OCI-M2 (cell line): ENCODE data around the gene TCAIM.
"Not testable (repeated sequence)": the region's sequence is repeated elsewhere in the genome, so short reads cannot be mapped to it uniquely, and the experiment has no call there.

Source experiments
- DNase-seq: peaks from one replicate; lab custom pipeline; 2025; ENCODE audit not compliant: unreplicated experiment; lab: John Stamatoyannopoulos, UW

Gene TCAIM

GRCh38 chr3:44342176-44342790 is 3.7 kb downstream of the TCAIM start:
- no peak for DNase-seq

DNA sequence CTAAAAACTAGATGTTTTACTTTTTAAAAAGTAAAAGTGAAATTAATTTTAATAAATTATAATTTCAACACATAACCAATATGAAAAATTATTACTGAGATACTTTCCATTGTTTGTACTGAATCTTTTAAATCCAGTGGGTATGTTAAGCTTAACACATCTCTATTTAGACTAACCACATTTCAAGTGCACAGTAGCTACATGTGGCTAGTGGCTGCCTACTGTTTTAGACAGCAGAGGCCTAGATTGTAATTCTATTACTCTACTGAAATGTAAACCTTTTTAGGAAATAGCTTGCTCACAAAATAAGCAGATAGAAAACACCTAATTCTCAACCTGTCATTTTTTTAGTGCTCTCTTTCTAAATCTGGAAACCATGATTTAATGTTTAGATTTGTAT is 4.9 kb downstream of the TCAIM start:
- DNase-seq, result no peak

DNA sequence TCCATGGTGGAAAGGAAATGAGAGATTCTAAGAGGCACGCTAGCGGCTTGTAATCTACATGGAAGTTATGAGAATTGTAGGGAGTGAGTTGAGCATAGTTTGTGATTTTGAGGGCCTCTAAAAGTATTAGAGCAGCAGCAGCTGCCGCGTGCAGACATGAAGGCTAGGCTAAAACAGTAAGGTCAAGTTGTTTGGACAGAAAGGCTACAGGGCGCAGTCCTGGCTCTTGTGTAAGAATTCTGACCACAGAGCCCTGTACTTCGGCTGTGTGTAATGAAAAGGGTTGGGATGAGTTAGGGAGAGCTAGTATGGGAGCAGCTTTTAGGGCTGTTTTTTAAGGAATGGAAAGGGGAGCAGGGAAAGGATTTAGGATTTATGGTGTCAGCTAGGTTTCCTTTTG is 8.0 kb downstream of the TCAIM start:
- not testable (repeated sequence) for DNase-seq

GRCh38 chr3:44348993-44349392 is 10.4 kb downstream of the TCAIM start:
- no peak for DNase-seq

DNA sequence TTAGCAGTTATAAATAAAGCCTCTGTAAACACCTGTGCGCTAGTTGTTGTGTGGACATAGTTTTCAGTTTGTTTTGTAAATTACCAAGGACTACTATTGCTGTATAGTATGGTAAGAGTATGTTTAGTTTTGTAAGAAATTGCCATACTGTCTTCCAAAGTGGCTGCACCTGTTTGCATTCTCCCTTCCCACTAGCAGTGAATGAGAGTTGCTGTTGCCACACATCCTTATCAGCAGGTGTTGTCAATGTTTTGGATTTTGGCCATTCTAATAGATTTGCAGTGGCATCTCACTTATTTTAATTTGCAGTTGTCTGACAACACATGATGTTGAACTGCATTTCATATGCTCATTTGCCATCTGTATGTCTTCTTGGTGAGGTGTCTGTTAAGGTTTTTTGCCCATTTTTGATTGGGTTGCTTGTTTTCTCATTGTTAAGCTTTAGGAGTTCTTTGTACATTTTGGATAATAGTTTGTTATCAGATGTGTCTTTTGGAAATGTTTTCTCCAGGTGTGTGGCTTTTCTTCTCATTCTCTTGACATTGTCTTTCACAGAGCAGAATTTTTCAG is 14.9 kb downstream of the TCAIM start:
- no peak for DNase-seq

DNA sequence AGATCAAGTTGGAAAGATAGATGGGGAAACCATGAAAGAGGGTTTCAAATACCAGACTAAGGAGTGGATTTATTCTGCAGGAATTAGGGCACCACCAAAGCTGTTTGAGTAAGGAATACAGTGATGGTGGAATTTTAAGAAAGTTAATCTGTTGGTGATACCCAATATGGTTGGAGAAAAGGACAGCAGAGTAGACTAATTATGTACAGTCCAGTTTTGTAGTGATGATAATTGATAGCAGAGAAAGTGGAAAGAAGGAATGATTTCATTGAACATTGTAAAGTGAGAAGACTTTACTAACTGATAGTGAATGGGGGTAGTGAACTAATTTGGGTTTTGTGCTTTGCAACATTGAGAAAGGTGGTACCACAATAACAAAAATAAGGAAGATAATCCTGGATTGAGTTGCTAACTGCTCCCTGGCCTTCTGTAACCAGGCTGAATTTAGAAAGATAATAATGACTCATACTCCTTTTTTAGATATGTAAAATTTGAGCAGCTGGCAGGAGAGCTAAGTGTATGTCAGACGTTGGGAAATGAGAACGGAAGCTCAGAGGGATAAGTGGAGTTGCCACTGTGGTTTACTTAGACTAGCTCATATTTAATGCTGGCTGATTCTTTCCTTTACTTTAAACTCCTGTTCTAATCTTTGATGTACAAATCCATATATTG is 16.9 kb downstream of the TCAIM start:
- DNase-seq, result no peak

DNA sequence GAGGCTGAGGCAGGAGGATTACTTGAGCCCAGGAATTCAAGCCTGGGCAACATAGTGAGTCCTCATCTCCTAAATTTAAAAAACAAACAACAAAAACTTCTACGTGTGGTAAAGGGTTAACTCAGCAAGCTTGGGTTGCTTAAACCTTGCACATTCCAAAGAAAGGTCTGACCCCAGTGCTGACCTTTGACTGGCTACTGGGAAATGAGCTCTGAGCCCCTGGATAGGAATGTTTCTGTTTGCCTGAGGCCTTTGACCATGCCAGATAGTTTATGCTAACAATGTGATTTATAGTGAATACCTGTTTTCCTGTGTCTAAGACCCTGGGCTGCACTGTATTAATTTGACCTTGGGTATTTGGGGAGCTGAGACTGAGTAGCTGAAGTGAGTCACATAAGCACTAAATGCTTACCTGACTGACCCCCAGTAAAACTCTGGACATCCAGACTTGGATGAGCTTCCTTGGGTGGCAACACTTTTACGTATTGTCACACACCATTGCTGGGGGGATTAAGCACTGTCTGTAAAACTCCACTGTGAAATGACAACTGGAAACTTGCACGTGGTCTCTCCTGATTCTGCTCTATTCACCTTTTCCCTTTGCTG is 20.7 kb downstream of the TCAIM start:
- DNase-seq, result no peak

DNA sequence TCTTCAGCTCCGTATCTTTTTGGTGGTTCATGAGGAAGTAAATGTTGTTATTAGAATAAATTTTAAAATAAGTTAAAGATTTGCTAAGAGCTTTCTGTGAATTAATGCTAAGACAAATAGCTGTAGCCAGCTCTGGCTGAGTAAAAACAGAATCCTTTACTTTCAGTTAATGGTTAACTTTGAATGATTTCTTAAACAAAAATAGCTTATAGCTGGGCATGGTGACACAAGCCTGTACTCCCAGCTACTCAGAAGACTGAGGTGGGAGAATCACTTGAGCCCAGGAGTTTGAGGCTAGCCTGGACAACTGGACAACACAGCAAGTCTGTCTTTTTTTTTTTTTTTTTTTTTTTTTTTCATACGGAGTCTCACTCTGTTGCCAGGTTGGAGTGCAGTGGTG is 25.0 kb downstream of the TCAIM start:
- no peak for DNase-seq

DNA sequence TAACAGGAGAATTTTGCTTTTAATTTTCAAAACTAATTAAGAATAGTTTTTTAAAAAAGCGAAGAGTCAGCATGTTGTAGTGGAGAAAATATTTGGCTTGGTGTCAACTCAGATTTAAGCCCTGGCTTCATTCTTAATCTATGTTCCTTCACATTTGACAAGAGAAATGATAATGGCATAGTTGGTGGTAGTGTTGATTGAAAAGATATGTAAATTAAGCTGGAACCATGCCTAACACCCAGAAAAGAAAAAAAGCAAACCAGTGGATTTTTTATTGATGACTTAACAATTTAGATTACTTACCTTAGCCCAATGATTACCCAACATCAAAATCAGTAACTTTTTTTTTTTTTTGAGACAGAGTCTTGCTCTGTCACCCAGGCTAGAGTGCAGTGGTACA is 27.4 kb downstream of the TCAIM start:
- DNase-seq, result no peak

DNA sequence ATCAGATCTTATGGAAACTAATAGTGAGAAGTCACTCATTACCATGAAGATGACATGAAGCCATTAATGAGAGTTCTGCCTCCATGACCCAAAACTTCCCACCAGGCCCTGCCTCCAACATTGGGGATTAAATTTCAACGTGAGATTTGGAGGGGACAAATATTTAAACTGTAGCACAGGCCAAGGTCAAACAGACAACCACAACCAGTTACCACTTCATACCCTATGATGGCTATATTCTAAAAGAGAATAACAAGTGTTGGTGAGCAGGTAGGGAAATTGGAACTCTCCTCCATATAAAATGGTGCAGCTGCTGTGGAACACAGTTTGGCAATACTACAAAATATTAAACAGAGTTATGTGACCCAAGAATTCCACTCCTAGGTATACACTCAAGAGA is 36.9 kb downstream of the TCAIM start:
- DNase-seq, result no peak

DNA sequence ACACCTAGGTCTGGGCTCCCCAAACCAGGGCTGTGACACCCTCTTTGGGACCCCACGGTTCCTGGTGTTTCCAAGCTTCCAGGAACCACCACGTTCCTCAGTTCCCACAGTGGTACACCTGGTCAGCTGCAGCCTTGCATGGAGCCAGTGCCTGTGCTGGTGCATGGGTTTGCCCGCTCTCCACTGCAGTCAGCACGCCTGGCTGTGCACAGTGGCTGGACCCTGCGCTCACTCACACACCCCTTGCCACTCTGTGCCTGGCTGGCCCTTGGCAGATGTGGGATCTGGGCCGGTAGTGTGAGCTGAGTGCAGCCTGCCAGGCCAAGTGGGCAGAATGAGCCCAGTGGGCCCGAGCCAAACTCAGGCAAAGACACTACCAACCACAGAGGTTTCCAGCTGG is 48.8 kb downstream of the TCAIM start:
- no peak for DNase-seq

- no peak for DNase-seq
Observed at GRCh38 chr3:44392489-44392888, 53.9 kb downstream of the TCAIM start.

DNA sequence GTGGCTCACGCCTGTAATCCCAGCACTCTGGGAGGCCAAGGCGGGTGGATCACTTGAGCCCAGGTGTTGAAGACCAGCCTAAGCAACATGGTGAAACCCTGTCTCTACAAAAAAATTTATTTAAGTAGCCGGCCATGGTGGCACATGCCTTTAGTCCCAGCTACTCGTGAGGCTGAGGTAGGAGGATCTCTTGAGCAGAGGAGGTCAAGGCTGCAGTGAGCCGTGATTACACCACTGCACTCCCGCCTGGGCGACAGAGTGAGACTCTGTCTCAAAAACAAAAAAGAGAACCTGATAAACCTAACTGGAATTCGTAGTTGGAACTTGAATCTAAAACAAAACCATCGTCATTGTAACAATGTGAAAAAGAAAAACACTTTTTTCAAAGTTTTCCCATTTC is 57.1 kb downstream of the TCAIM start:
- DNase-seq, result no peak

GRCh38 chr3:44396200-44397171 is 57.9 kb downstream of the TCAIM start:
- no peak for DNase-seq

DNA sequence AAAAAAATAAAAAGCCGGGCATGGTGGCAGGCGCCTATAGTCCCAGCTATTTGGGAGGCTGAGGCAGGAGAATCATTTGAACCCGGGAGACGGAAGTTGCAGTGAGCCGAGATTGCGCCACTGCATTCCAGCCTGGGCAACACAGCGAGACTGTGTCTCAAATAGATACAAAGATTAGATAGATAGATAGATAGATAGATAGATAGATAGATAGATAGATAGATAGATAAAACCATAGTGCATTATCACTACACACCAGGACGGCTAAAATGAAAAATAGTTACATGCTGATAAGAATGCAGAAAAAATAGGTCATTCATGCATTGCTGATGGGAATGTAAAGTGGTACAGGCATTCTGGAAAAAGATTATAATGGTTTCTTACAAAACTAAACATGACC is 59.7 kb downstream of the TCAIM start:
- DNase-seq, result not testable (repeated sequence)

GRCh38 chr3:44398853-44399252 is 60.3 kb downstream of the TCAIM start:
- no peak for DNase-seq

DNA sequence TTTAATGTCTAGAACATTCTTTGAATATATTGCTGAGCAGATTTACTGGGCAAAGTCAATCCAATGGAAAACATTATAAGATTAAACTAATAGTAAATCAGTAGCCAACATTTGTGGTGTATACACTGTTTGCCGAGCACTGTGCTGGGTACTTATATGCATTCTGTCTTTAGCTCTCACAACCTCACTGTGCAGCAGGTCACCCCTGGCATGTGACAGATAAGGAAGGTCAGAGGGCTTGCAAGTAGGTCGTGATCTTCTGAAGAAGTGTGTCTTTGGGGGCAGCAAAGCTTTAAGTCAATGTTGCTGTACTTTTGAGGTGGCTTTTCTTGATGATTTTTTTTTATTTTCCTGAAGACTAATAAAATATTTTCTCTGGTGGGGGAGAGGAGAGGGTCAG is 62.2 kb downstream of the TCAIM start:
- no peak for DNase-seq

GRCh38 chr3:44402548-44402947 is 64.0 kb downstream of the TCAIM start:
- DNase-seq, result no peak

- no peak for DNase-seq
Observed at GRCh38 chr3:44409640-44410410, 71.3 kb downstream of the TCAIM start.

DNA sequence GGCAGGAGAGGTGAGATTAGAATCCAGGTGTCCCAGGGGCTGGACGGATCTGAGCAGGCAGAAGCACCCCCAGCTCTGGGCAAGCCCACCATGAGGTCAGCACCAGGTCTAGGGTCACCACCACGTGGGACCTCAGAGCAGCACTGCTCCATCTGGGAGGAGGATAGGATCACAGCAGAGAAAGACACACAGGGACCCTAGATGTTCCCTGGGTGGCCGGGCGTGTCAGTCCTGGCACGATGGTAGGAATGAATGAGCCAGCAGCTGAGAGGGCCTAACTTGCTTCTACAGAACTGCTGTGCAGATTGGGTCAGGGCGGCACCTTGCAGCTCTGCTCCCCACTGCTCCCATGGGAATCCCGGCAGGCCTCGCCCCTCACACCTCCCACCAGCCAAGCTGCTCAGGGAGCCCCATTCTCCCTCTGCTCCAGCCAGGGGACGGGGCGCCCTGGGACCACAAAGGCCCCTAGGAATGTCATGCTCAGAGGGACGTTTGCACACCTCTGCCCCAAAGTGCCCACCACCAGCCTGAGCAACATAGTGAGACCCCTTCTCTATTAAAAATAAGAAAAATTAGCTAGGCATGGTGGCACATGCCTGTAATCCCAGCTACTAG is 72.6 kb downstream of the TCAIM start:
- DNase-seq, result no peak
